ENCODE measurements around the gene CLCN7. TPM values are rescaled to one million over a fixed set of nuclear protein-coding genes. Genes with fewer than 3 reads are reported as not detected.

CLCN7 gene
- total and polyA plus RNA-seq, 2 of the 8 experiments (the other 6 are each of a cell fraction or from before 2014, with no cell fraction given): 38.6 to 81.5 TPM

GRCh38 chr16:1432388-1433262 lies 42.2 kb downstream of the CLCN7 start:
- Histone ChIP-seq H2BK20ac (ENCODE audit: low read length) (no peak overlapping the region), H3K56ac (replicated peaks; ENCODE audit: insufficient read length, low read depth, low read length) (no peak overlapping the region), H3K4me1 (replicated peaks in 1 of 4; ENCODE audit: control insufficient read depth in 3 of 4, insufficient read depth in 4 of 4, low read length in 3 of 4) (no peaks in the 10 kb centered on the region; a peak in 2 of 7 replicates), H4K91ac (replicated peaks; ENCODE audit: insufficient read length, low read length) (no peak overlapping the region), H2AK5ac (ENCODE audit: low read depth, low read length) (0 out of 2 replicates have a peak overlapping the region, but pooled peaks have one; percentile 39), H2BK12ac (ENCODE audit: low read depth, low read length) (no peak overlapping the region; the same call in 1 of the 2 replicates), H2BK15ac (ENCODE audit: low read length) (no peak overlapping the region), H3K27ac (ENCODE audit: low read depth, low read length) (no peak overlapping the region), H4K20me1 (replicated peaks in 1 of 2; ENCODE audit: control insufficient read depth in 1 of 2, insufficient read depth in 2 of 2, low read length in 2 of 2) (no peaks in the 10 kb centered on the region), H3K4me3 (ENCODE audit: extremely low read depth in 1 of 4, insufficient read depth in 2 of 4, low read depth in 3 of 4, low read length in 4 of 4) (no peak overlapping the region), H3K9me3 (ENCODE audit: insufficient read depth in 2 of 2, low read depth in 1 of 2, low read length in 1 of 2) (no peaks in the 10 kb centered on the region), H3K79me1 (ENCODE audit: low read depth, low read length) (no peaks in the 10 kb centered on the region), H3K4me2 (ENCODE audit: insufficient read depth in 1 of 2, low read depth in 2 of 2, low read length in 2 of 2) (no peak overlapping the region), H2BK5ac (ENCODE audit: low read depth, low read length) (no peak overlapping the region), H3K23me2 (ENCODE audit: low read depth, low read length) (no peaks in the 10 kb centered on the region), H3K79me2 (ENCODE audit: control insufficient read depth in 1 of 2, insufficient read depth in 2 of 2, low read length in 2 of 2) (no peaks in the 10 kb centered on the region), H4K5ac (ENCODE audit: insufficient read length, low read depth, low read length) (no peak overlapping the region), H3K23ac (ENCODE audit: insufficient read length) (no peak overlapping the region), H3K4ac (replicated peaks; ENCODE audit: insufficient read length, low read depth, low read length) (no peak overlapping the region), H3K9ac (replicated peaks in 1 of 4; ENCODE audit: extremely low read depth in 1 of 4, low read depth in 3 of 4, low read length in 3 of 4) (no peak overlapping the region), H3K14ac (ENCODE audit: insufficient read length) (no peak overlapping the region), H3K36me3 (ENCODE audit: control insufficient read depth in 2 of 4, insufficient read depth in 4 of 4, low read length in 3 of 4) (no peaks in the 10 kb centered on the region), H2AFZ (ENCODE audit: low read length) (no peak overlapping the region), H2BK120ac (replicated peaks; ENCODE audit: low read depth, low read length) (no peak overlapping the region), H3K27me3 (replicated peaks in 1 of 4; ENCODE audit: control insufficient read depth in 3 of 4, extremely low read depth in 1 of 4, insufficient read depth in 3 of 4, low read length in 3 of 4) (no peaks in the 10 kb centered on the region), H3K18ac (ENCODE audit: extremely low read depth, low read length) (no peak overlapping the region), H4K8ac (ENCODE audit: extremely low read depth, insufficient read depth, low read length) (peak overlapping the region; percentile 68)
- TF ChIP-seq NRF1 (IDR thresholded peaks at IDR 0.05; ENCODE audit: low read depth, low read length) (no peak), USF2 (IDR thresholded peaks at IDR 0.05; ENCODE audit: low read length) (no peak), SP1 (IDR thresholded peaks at IDR 0.05; ENCODE audit: low read depth, low read length) (no peak), CHD1 (IDR thresholded peaks at IDR 0.05; ENCODE audit: low read depth, low read length) (no peak), POLR2A (IDR thresholded peaks at IDR 0.05; ENCODE audit: control extremely low read depth in 1 of 2, low read depth in 2 of 2, low read length in 2 of 2) (no peak), GABPA (IDR thresholded peaks at IDR 0.05; ENCODE audit: borderline replicate concordance, insufficient read depth, low read length) (no peak), RBBP5 (IDR thresholded peaks at IDR 0.05; ENCODE audit: borderline replicate concordance, low read depth, low read length) (no peak)
- WGBS, 2 experiments (ENCODE audit: extremely low coverage in 1 of 2, insufficient coverage in 1 of 2, insufficient read length in 1 of 2, insufficient replicate concordance in 2 of 2, low coverage in 1 of 2, low lambda C conversion rate in 2 of 2, missing lambda C conversion rate in 1 of 2): 95% methylated on average over 7 of the region's 63 CpGs; no CpG with 5 or more reads in 1 of the 2 experiments
- POLR2A ChIA-PET (ENCODE audit: partially characterized antibody): interaction anchor here (0.8 to 2.4 kb wide), 7 partner anchors 11 to 83 kb away, joined by 3 to 10 read pairs (median 3); partner anchors contain the start of genes UNKL and UQCC4
- CTCF ChIA-PET (ENCODE audit: partially characterized antibody): interaction anchor here (0.6 to 1.7 kb wide), 8 partner anchors 9 to 452 kb away, joined by 3 to 8 read pairs (median 3); partner anchors contain the start of gene CCDC154
- FAIRE-seq: no peak
- no peak for DNase-seq (ENCODE audit: low read depth in 1 of 2, low spot score in 2 of 2)
